Measurements from ENCODE around the gene SKOR2.
A peak's percentile ranks its signal among the peaks of the same experiment; 100 is the strongest.

Gene SKOR2, protein sequence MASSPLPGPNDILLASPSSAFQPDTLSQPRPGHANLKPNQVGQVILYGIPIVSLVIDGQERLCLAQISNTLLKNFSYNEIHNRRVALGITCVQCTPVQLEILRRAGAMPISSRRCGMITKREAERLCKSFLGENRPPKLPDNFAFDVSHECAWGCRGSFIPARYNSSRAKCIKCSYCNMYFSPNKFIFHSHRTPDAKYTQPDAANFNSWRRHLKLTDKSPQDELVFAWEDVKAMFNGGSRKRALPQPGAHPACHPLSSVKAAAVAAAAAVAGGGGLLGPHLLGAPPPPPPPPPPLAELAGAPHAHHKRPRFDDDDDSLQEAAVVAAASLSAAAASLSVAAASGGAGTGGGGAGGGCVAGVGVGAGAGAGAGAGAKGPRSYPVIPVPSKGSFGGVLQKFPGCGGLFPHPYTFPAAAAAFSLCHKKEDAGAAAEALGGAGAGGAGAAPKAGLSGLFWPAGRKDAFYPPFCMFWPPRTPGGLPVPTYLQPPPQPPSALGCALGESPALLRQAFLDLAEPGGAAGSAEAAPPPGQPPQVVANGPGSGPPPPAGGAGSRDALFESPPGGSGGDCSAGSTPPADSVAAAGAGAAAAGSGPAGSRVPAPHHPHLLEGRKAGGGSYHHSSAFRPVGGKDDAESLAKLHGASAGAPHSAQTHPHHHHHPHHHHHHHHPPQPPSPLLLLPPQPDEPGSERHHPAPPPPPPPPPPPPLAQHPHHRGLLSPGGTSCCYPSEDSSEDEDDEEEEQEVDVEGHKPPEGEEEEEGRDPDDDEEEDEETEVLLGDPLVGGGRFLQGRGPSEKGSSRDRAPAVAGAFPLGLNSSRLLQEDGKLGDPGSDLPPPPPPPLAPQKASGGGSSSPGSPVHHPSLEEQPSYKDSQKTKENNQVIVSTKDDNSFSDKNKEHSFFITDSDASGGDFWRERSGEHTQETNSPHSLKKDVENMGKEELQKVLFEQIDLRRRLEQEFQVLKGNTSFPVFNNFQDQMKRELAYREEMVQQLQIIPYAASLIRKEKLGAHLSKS

DNA sequence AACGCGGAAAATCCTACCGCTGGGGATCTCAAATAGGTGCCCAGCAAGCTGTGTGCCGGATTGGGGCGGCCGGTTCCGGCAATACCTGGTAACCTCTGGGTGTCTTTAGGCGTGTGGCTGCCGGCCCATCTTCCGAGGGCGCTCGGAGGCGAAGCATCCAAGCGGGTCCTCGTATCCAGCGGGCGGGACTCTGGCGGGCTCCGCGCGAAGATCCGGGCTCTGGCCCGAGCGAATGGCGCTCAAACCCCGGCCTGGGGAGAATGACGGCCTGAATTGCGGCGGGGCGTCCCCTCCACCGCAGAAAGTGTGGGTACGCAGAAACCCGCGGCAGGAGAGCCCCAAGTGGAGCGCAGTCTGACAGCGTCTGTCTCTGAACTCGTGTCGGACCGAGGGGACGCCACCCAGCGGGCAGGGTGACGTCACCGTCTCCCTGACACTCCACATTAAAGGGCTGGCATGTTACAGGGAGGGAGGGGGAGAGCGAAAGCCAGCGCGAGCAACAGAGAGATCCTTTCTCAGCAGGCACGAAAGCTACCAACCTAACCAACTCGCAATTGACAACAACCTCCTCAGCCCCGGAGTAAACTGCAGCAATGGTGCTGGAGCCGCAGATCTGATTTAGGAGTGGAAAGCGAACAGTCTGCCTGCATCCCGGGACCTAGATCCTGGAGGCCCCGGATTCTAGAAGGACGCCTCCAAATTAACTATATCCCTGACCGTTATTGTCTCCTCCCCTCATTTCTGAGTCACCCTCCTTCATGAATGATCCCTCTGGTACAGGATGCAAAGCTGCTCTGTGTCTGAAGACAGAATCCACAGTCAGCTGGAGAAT lies at the start of gene SKOR2:
Gene SKOR2 (minus strand): TSS at position 372 of the 832 bp plus-strand sequence. CDS start 2,477 bp downstream, outside the sequence.
- DNase-seq, result peak; percentile 8

DNA sequence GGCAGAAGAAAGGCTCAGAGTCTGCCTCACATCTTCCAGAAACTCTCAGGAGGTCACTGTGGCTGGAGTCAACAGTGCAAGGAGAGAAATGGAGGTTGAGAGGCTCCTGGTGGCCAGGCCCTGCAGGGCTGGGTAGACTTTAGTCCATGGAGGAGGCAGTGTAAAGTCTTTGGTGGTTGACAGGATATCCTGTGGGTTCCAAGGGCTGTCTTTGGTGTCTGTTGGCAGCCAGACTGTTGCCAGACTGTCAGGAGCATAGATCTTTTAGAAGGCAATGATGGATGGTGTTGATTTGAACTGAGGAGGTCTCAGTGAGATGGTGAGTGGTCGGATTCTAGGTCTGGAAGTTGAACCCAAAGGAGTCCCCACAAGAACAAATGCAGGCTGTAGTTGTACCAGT lies 45.0 kb upstream of the SKOR2 start:
- DNase-seq, result no peak

DNA sequence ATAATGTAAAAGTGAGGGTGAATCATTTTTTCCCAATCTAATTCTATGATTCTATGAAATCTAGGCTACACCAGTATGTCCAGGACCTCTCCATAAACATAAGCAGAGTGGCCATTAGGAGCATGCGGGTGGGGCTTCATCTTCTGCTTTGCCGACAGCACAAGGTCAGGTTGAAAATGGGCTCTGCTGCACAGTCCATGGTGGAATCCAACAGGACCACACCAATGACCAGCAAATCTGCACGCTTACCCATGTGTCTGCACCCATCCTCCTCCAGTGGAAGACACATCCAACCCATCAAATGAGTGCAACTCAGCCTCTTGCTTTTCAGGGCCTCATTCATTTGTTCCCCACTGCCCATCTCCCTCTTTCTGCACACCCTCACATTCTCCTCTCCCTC lies 43.3 kb upstream of the SKOR2 start:
- DNase-seq, result no peak

DNA sequence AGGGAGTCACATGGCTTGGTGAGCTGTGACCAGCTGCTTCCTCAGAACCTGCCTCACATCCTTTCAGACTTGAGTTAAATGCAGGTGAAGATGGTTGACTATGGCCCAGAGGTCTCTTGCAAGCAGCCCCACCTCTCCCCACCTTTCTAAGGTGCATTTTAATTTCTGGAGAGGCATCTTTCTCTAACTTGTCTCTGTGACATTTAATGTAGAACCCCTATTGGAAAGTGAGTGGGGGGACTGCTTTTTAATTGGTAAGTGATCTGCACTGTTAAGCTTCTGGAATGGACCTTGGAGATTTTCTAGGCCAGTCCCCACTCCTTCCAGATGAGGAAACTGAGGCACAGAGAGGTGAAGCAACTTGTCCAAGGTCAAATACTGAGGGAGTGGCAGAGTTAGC lies 37.3 kb upstream of the SKOR2 start:
- DNase-seq, result no peak

DNA sequence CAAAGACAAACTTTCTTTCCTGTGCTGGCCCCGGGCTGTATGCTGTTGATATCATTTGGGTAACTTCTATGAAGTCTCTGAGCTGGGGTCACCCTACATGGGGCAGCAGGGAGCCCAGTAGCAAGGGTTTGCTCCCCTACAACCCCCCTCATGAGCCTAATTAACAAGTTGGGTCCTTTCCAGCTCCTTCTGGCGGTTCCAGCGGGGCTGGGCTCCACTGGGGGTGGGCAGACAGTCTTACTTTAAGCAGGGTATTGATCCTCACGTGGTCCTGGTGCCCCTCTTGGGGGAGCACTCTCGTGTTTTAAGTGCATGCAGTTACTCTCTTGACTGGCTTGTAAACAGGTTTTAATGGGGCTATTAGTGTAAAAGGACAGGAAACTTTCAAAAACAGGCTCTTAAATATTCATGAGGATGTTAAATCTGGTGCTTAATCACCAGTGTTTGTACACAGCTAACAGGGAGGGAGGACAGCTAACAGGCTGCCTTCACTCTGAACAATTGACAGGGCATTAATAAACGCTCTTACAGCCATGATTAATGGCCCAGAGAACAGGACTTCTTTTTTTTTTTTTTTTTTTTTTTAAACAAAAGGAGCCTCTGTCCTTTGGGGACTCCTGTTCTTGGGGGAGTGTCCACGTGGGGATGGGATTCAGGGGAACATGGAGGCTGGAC lies 36.6 kb upstream of the SKOR2 start:
- no peak for DNase-seq

DNA sequence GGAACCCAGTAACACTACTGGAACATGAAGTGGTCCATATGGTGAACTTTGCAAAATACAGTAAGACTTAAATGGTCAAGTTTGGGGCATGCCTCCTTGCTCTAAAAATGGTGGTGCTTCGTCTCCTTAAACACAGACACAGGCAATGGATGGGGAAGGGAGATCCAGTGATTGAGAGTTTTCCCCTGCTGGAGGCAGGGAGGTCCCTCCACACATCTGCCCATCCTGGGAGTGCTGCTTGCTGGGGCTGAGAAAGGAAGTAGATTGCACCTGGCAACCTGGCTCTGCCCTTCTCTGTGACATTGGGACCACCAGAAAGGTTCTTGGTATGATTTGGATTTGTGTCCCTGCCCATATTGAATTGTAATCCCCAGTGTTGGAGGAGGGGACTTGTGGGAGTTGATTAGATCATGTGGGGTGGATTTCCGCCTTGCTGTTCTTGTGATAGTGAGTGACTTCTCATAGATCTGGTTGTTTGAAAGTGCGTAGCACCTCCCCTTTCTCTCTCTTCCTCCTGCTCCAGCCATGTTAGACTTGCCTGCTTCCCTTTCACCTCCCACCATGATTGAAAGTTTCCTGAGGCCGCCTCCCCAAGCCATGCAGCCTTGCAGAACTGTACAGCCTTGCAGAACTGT lies 35.4 kb upstream of the SKOR2 start:
- no peak for DNase-seq

DNA sequence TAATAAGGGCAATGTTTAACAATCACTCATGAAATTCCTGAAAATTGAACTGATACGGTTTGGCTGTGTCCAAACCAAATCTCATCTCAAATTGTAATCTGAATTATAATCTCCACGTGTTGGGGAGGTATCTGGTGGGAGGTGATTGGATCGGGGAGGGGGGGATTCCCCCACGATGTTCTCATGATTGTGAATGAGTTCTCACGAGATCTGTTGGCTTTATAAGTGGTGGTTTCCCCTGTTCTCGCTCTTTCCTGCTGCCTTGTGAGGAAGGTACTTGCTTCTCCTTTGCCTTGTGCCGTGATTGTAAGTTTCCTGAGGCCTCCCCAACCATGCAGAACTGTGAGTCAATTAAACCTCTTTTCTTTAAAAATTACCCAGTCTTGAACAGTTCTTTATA lies 34.0 kb upstream of the SKOR2 start:
- DNase-seq, result no peak

DNA sequence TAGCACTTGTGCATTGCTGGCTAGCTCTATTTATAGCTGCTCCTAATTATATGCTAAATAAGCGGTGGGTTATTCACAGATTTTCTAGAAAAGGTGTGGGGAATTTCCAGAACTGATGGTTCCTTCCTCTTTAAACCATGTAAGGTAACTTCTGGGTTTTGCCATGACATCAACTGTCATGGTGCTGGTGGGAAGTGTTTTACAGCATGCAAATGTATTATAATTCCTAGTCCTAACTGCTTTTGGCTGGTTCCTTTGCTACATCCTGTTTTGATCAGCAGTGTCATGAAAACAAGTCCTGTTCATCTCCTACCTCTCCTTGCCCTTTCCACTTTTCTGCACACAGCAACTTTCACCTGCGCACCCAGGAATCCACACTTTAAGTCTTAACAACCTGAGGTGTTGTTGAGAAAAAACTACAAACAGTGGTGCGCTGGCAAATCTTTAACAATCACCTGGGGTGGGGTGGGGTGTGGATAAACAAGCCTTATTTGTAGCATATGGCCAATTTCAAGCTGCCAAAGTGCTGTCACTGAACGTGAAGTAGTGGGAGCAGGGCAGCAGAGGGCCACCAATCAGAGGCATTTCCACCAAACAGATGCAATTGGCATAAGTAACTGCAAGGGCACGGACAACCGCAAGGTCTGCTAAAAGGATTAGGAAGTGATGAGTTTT lies 33.4 kb upstream of the SKOR2 start:
- no peak for DNase-seq

DNA sequence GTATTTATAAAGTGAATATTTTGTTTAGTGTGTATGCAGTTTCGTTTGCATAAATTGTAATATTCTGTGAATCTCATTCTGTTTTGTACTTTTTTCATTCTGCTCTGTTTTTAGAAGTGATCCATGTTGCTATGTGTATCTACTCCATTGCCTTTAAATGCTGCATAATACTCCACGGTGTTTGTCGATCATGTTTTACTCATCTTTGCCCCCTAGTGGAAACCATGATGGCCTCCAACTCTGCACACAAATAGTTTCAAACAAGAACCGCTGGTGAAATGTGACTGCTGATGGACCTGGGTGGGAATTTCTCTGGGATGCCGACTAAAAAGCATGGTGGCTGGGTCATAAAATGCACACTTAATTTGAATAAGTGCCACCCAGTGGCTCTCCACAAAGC lies 32.0 kb upstream of the SKOR2 start:
- no peak for DNase-seq

DNA sequence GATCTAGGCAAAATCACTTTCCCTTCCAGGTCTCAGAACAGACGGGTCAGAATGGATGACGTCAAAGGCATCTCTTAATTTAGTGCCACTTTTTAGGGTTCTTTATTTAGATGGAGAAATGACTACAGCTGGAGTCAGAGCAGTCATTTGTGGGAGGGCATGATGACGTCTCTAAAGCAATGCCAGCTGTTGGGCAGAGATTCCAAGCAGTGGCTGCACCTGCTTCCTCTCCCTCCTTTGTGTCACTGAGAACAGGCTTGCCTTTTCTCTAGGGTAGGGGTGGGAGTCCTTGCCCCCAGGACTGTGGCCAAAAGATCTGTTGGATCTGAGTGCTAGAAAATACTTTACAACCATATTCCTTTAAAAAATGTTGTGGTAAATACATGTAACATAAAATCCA lies 28.7 kb upstream of the SKOR2 start:
- DNase-seq, result no peak

DNA sequence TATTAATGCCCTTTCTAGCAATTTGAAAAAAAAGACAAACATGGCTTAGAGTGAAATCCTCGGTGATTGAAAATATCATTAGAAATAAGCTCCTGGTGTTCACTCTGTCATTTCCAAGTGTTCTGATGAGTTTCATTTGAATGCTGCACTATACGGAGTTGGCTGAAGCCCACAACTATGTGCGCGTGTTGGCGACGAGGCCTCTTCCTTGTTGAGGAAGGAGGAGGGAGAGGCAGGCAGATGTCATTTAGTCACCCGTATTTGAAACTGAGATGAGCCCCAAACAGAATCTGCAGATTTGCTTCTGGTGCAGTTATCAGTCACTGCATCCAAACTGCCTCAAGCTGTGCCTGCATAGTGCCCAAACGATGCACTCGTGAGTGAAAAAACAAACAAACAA lies 23.5 kb upstream of the SKOR2 start:
- no peak for DNase-seq

DNA sequence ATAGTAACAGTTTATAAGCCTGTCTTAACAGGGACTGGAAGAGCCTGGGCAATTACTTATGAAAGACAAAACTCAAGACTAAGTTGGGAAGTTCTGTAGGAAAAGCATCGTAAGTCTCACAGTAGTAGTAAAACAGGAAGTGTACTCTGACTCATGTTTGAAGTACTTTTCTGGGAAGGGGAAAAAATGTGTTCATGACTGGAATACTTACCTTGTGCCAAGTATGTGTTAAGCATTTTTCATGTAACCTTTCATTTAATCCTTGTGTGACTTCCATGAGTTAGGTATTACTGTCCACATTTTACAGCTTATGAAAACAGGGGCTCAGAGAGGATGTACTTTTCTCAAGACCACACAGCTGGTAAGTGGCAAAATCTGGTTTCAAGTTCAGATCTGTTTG lies 13.7 kb upstream of the SKOR2 start:
- DNase-seq, result no peak

DNA sequence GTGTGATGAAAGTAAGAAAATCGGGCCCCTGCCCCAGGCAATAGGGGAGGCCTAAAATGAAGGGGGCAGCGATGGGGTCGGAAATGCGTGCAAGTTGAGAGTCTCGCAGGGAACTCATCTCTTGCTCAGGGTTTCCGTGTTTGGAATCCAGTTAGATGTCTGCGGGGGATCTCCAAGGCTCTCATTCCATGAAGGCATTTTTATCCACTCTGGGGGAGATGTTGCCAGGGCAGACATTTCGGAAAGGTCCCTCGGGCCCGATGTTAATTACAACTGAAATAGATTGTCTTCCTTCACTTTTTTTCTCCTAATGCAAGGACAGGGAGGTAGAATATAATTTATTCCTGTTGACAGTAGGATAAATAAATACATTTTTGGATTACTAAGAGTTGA lies 12.8 kb upstream of the SKOR2 start:
- DNase-seq, result no peak

DNA sequence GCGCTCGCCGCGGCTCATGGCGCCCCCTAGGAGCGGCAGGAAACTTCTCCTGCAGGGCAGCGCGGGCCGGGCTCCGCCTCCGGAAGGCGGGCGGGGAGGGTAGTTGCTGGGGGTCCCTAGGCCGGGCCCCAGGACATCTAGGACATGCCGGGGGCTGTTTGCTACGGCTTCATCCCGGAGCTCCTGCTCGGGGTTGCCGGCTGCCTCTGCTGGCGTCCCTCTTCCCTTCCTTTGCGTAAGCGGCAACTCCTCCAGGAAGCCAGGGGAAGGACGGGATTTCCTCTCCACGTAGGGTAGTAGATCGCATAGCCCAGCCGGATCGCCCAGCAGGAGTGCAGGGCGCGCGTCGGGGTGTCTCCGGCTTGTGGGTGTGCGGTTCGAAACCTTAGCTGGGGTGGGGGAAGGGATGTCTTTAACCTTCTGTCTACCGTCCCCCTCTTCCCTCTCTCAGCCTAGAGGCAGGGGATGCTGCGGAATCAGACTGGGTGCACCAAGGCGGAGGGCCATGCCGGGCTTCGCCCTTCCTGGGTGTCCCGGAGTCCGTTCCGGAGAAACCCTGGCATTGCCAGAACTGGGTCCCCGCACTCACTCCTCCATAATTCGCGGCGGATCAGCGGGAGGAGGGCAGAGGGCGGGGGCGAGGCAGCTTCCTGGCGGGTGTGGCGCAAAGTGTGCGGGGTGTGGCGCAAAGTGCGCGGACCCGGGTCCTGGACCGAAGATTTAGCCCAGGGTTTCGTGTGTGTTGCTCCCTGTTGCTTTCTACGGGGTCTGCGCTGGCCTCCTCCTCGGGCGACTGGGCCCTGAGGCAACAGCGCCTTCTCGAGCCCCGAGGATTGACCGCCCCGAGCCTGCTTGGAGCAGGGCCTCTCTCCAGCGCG lies 12.2 kb upstream of the SKOR2 start:
- no peak for DNase-seq

DNA sequence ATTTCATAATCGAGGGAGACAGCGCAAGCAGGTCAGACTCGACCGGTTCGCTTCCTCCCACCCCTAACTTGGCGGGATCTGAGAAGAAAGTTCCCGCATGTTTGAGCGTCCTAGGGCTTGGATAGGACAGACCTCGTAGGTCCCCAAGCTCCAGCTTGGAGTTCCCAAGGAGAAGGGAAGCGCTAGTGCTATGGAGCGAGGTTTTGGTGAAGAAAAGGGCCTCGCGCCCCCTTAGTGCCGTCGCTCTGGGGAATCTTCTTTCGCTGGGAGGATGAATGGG lies 11.6 kb upstream of the SKOR2 start:
- no peak for DNase-seq

DNA sequence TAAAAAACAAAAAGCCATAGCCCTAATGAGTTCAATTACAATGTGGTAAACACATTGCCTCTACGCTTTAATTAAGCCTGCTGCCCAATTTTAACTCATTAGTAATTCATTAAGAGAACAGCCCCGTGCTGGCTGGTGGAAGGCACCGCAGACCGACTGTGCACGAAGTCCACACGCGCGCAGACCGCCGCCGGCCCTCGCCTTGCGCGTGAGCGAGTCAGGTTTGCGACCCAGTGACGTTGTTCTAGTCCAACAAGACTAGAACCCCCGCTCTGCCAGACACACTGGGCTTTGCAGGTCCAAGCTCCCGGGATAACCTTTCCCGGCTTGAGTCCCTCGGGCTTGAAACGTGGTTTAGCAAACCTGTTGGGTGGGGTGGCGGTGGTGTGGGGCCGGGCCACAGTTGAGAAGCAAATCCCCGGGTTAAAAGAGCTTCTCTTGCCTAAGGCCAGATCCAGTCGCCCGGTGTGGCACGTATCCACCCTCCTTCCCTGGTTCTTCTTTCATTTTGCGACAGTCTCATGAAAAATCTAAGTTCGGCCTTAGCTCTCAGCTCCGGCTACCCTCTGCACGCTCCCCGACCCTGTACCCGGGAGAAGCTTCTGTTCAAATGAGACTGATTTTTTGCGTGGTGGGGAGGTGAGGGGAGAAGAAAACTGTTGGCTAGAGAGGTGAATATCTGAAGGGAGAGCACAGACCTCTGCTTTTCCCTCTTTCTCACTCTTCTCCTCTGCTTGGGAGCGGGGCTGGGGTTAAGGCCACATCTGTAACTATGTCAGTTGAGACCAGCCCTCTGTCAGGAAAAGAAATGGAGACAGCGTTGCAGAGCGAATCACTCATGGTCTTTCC lies 11.1 kb upstream of the SKOR2 start:
- DNase-seq, result no peak

DNA sequence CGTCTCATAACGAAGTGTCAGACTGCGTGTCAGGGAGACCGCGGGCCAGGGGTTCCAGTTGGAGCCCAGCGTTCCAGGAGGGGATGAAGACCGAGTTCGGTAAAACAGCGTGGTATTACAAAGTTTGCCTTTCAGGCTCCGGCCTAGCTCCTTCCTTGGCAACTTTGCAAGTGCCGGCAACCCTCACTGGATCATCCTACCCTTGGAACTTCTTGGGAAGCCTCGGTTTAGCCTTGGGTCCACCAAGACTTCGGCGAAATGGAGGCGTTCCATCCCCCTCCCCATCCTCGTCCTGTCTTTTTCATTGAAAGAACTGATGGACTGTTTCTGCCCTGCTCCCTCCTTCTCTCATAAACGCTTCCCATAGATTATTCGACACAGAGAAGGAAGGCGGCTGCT lies 10.4 kb upstream of the SKOR2 start:
- no peak for DNase-seq

DNA sequence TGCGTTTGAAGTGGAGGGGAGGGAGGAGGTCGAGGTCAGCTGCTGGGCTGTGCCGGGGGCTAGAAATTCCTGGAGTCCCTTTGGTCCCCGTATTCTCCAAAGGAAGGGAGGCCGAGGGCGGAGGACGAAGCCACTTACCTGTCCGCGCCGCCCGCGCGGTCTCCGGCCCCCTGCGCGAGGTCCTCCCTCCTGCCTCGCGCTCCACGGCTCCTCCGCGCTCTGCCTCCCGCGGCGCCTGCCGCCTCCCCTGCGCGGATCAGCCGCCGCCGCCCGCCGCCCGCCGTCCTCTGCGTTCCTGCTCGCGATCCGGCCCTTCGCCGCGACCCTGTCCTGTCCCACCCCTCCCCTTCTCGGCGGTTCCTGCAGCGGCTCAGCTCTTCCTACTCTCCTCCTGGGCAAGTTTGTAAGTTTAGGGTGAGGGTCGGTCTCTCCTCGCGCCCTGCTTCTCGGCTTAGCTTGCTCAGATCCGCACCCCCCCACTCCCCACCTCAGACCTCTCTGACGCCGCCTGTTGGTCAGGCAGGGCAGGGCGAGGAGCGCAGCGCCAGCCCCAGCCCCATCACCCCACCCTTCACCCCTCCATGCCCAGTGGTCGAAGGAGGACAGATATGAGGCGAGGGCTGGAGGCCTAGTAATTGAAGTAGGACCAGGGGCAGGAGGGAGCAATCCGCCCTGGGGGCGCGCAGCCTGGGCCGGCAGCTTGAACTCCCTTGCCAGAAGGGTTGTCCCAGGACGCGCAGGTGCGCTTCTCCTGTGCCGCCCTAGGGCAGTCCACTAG lies 9.7 kb upstream of the SKOR2 start:
- peak; percentile 2 for DNase-seq
